Calu3 (cell line): ENCODE results near the gene GRAMD4. TPM values are rescaled to one million over a fixed set of nuclear protein-coding genes. Genes with fewer than 3 reads are reported as not detected.

ENCODE experiments used
- BruUV-seq: library from RNA; stranded (reverse); fragments of 400-500 nt; replicated peaks from 2 replicates; lab custom pipeline; 2021; lab: Mats Ljungman, UMichigan
- CTCF ChIA-PET: fragments of 300-600 bp; sonication (Branson Sonifier 250); formaldehyde crosslinking; loops from one replicate; lab custom pipeline; 2022; ENCODE audit warnings: antibody characterized with exemption; lab: Charles Lee
- DNase-seq: peaks from one replicate; pipeline ENCODE4 v3.0.0; 2022
- H3K27ac Mint-ChIP-seq: one replicate; pipeline ENCODE4 v1.8.0; 2022; ENCODE audit warnings: mixed read lengths; ENCODE audit not compliant: unreplicated experiment
- H3K27me3 Mint-ChIP-seq: one replicate; pipeline ENCODE4 v1.8.0; 2022; ENCODE audit warnings: mixed read lengths; ENCODE audit not compliant: unreplicated experiment
- H3K36me3 Mint-ChIP-seq: one replicate; pipeline ENCODE4 v1.8.0; 2022; ENCODE audit warnings: mild to moderate bottlenecking, moderate library complexity, mixed read lengths; ENCODE audit not compliant: insufficient read depth, unreplicated experiment
- H3K4me1 Mint-ChIP-seq: one replicate; pipeline ENCODE4 v1.8.0; 2022; ENCODE audit warnings: mild to moderate bottlenecking, low read depth, mixed read lengths; ENCODE audit not compliant: unreplicated experiment
- H3K4me3 Mint-ChIP-seq: one replicate; pipeline ENCODE4 v1.8.0; 2022; ENCODE audit warnings: mild to moderate bottlenecking, low read depth, moderate library complexity, mixed read lengths; ENCODE audit not compliant: unreplicated experiment
- H3K9me3 Mint-ChIP-seq: one replicate; pipeline ENCODE4 v1.8.0; 2022; ENCODE audit warnings: low read depth, mixed read lengths; ENCODE audit not compliant: unreplicated experiment
- CTCF ChIP-seq: fragments of 200-600 bp; IDR thresholded peaks from one replicate; pipeline ENCODE4 v1.8.0; 2022; ENCODE audit warnings: antibody characterized with exemption; ENCODE audit not compliant: unreplicated experiment
- intact Hi-C: fragments of 100-400 bp; cut with micrococcal nuclease; formaldehyde crosslinking; loops from one replicate; pipeline ENCODE4 v1.10.0; 2022; ENCODE audit not compliant: unreplicated experiment
- total RNA-seq: library from RNA; stranded (reverse); gene quantifications from 2 replicates; pipeline ENCODE4 v1.2.3, GENCODE V29; 2022

GRAMD4 gene
- total RNA-seq, 1 experiment from 2014 or later: 61.2 TPM

- no TSS peak for BruUV-seq
- intact Hi-C loops: no loop called here
- CTCF ChIA-PET: interaction anchor here (0.6 kb wide), 1 partner anchor 9 kb away, joined by 3 read pairs; no protein-coding TSS in a partner anchor
- no peak for TF ChIP-seq CTCF
- no peaks in the 10 kb centered on the region for H3K9me3 Mint-ChIP-seq
- peaks cover 12% of the 10 kb centered on the region for H3K4me1 Mint-ChIP-seq
- no peaks in the 10 kb centered on the region for H3K27me3 Mint-ChIP-seq
- H3K36me3 Mint-ChIP-seq: peaks cover 14% of the 10 kb centered on the region
- no peak for DNase-seq
- no peak overlapping the region for H3K27ac Mint-ChIP-seq
- H3K4me3 Mint-ChIP-seq: no peak overlapping the region
Measured at GRCh38 chr22:46622081-46622521, 1.9 kb downstream of the GRAMD4 start.

GRCh38 chr22:46625113-46625842 is 5.1 kb downstream of the GRAMD4 start:
- TF ChIP-seq CTCF: no peak
- no TSS peak for BruUV-seq
- H3K4me1 Mint-ChIP-seq: no peaks in the 10 kb centered on the region
- no peaks in the 10 kb centered on the region for H3K27me3 Mint-ChIP-seq
- H3K27ac Mint-ChIP-seq: no peak overlapping the region
- H3K4me3 Mint-ChIP-seq: no peak overlapping the region
- H3K9me3 Mint-ChIP-seq: no peaks in the 10 kb centered on the region
- CTCF ChIA-PET: interaction anchor here (0.7 kb wide), 1 partner anchor 104 kb away, joined by 5 read pairs; no protein-coding TSS in a partner anchor
- intact Hi-C loops: no loop called here
- no peak for DNase-seq
- peaks cover 14% of the 10 kb centered on the region for H3K36me3 Mint-ChIP-seq

GRCh38 chr22:46625843-46626349 is 5.7 kb downstream of the GRAMD4 start:
- no peak for DNase-seq
- Mint-ChIP-seq H3K27me3 (no peaks in the 10 kb centered on the region), H3K27ac (no peak overlapping the region), H3K9me3 (no peaks in the 10 kb centered on the region), H3K36me3 (peaks cover 14% of the 10 kb centered on the region), H3K4me3 (no peak overlapping the region), H3K4me1 (no peaks in the 10 kb centered on the region)
- CTCF ChIA-PET: no interaction called here
- BruUV-seq: no TSS peak
- TF ChIP-seq CTCF: no peak
- intact Hi-C loops: no loop called here

- no peaks in the 10 kb centered on the region for H3K4me1 Mint-ChIP-seq
- H3K27me3 Mint-ChIP-seq: no peaks in the 10 kb centered on the region
- DNase-seq: no peak
- H3K9me3 Mint-ChIP-seq: no peaks in the 10 kb centered on the region
- no TSS peak for BruUV-seq
- CTCF ChIA-PET: interaction anchor here (0.6 kb wide), 1 partner anchor 1969 kb away, joined by 3 read pairs; no protein-coding TSS in a partner anchor
- no peak overlapping the region for H3K4me3 Mint-ChIP-seq
- H3K36me3 Mint-ChIP-seq: peaks cover 14% of the 10 kb centered on the region
- intact Hi-C loops: no loop called here
- no peak for TF ChIP-seq CTCF
- no peak overlapping the region for H3K27ac Mint-ChIP-seq
Measured at GRCh38 chr22:46626356-46626755, 6.2 kb downstream of the GRAMD4 start.
